Measurements from ENCODE around the gene HIRA.

GRCh38 chr22:19420321-19420720 lies 11.2 kb downstream of the HIRA start:
- TF ChIP-seq CTCF (IDR thresholded peaks at IDR 0.05): no peak
- no peak for TF ChIP-seq POLR2A (IDR thresholded peaks at IDR 0.05)

Data from stomach (tissue), 4 donors.